HEK293 (cell line): ENCODE results near the gene MGST1.

Experiments used
- CTCF ChIA-PET: fragments of 350-600 bp; formaldehyde crosslinking; extraction: SDS; loops from one replicate; lab custom pipeline; 2021; ENCODE audit warnings: antibody characterized with exemption; lab: Yijun Ruan, JAX
- POLR2A ChIA-PET: fragments of 300-600 bp; formaldehyde crosslinking; extraction: SDS; loops from one replicate; lab custom pipeline; 2020; ENCODE audit warnings: antibody characterized with exemption, inconsistent platforms; lab: Yijun Ruan, JAX
- H3K27ac ChIP-seq: fragments of 200-500 bp; sonication (Bioruptor generic); 2 replicates; pipeline ENCODE4 v1.5.1; 2014; ENCODE audit warnings: low read depth, low read length, control low read depth, inconsistent platforms; ENCODE audit errors: extremely low read depth
- H3K36me3 ChIP-seq, 2 experiments: fragments of 200-500 bp in 1 of 2; sonication (Bioruptor generic) in 1 of 2; 1 replicate in 1 of 2; 2 replicates in 1 of 2; pipeline ENCODE4 v1.5.1; 2014 to 2017; ENCODE audit warnings: inconsistent platforms in 2 of 2, low read length in 2 of 2; ENCODE audit not compliant: control insufficient read depth in 2 of 2, insufficient read depth in 1 of 2
- H3K4me1 ChIP-seq: fragments of 200-500 bp; sonication (Bioruptor generic); 2 replicates; pipeline ENCODE4 v1.5.1; 2014; ENCODE audit warnings: mild to moderate bottlenecking, low read length, inconsistent platforms; ENCODE audit not compliant: control insufficient read depth, insufficient read depth
- H3K4me3 ChIP-seq: 2 replicates; pipeline ENCODE4 v1.5.1; 2011; ENCODE audit warnings: low read depth, mild to moderate bottlenecking, control low read depth, low read length, moderate library complexity
- H3K9me3 ChIP-seq: fragments of 200-500 bp; sonication (Bioruptor generic); 2 replicates; pipeline ENCODE4 v1.5.1; 2014; ENCODE audit warnings: low read depth, low read length, inconsistent platforms; ENCODE audit not compliant: control insufficient read depth, insufficient read depth
- ELK4 ChIP-seq: IDR thresholded peaks from 2 replicates; pipeline ENCODE4 v1.6.1; 2011; ENCODE audit warnings: mild to moderate bottlenecking, low read depth, low read length, borderline replicate concordance
- GLI4 ChIP-seq: fragments of 450-650 bp; formaldehyde crosslinking; IDR thresholded peaks from 2 replicates; pipeline ENCODE4 v1.5.1; 2016; ENCODE audit warnings: missing biosample characterization, missing genetic modification characterization
- HOXD13 ChIP-seq: sonication (generic); formaldehyde crosslinking; IDR thresholded peaks from 2 replicates; pipeline ENCODE4 v1.8.0; 2022; ENCODE audit warnings: missing genetic modification reagents, borderline replicate concordance
- KLF10 ChIP-seq: fragments of 450-650 bp; IDR thresholded peaks from 2 replicates; pipeline ENCODE4 v1.5.1; 2018; ENCODE audit warnings: missing biosample characterization, mild to moderate bottlenecking, missing genetic modification characterization
- PRDM1 ChIP-seq: fragments of 450-650 bp; formaldehyde crosslinking; IDR thresholded peaks from 2 replicates; pipeline ENCODE4; 2016; ENCODE audit warnings: missing biosample characterization, missing genetic modification characterization
- SETDB1 ChIP-seq: IDR thresholded peaks from one replicate; pipeline ENCODE4 v1.6.1; 2017; ENCODE audit warnings: mild to moderate bottlenecking, low read length, moderate library complexity, mixed read lengths; ENCODE audit not compliant: insufficient read length
- ZNF121 ChIP-seq: fragments of 450-650 bp; formaldehyde crosslinking; IDR thresholded peaks from 2 replicates; pipeline ENCODE4 v1.5.1; 2016; ENCODE audit warnings: missing biosample characterization, missing genetic modification characterization
- ZNF133 ChIP-seq: fragments of 450-650 bp; formaldehyde crosslinking; IDR thresholded peaks from 2 replicates; pipeline ENCODE4 v1.5.1; 2016; ENCODE audit warnings: missing biosample characterization, missing genetic modification characterization
- ZNF155 ChIP-seq: fragments of 450-650 bp; formaldehyde crosslinking; IDR thresholded peaks from 2 replicates; pipeline ENCODE4 v1.5.1; 2016; ENCODE audit warnings: missing biosample characterization, missing genetic modification characterization
- ZNF157 ChIP-seq: fragments of 450-650 bp; formaldehyde crosslinking; IDR thresholded peaks from 2 replicates; pipeline ENCODE4 v1.5.1; 2016; ENCODE audit warnings: missing biosample characterization, missing genetic modification characterization
- ZNF248 ChIP-seq: fragments of 450-650 bp; formaldehyde crosslinking; IDR thresholded peaks from 2 replicates; pipeline ENCODE4 v1.5.1; 2017; ENCODE audit warnings: missing biosample characterization, missing genetic modification characterization
- ZNF280D ChIP-seq: fragments of 450-650 bp; formaldehyde crosslinking; IDR thresholded peaks from 2 replicates; pipeline ENCODE4 v1.5.1; 2016; ENCODE audit warnings: missing biosample characterization, missing genetic modification characterization
- ZNF335 ChIP-seq: fragments of 450-650 bp; formaldehyde crosslinking; conservative IDR thresholded peaks from 2 replicates; pipeline ENCODE4 v1.5.1; 2016; ENCODE audit warnings: missing biosample characterization, missing genetic modification characterization
- ZNF362 ChIP-seq: fragments of 450-650 bp; formaldehyde crosslinking; IDR thresholded peaks from 2 replicates; pipeline ENCODE4 v1.5.1; 2016; ENCODE audit warnings: missing biosample characterization, missing genetic modification characterization
- ZNF558 ChIP-seq: fragments of 450-650 bp; formaldehyde crosslinking; IDR thresholded peaks from 2 replicates; pipeline ENCODE4 v1.5.1; 2016; ENCODE audit warnings: missing biosample characterization, missing genetic modification characterization
- ZNF645 ChIP-seq: fragments of 450-650 bp; formaldehyde crosslinking; IDR thresholded peaks from 2 replicates; pipeline ENCODE4; 2016; ENCODE audit warnings: missing biosample characterization, missing genetic modification characterization
- ZNF701 ChIP-seq: fragments of 450-650 bp; formaldehyde crosslinking; IDR thresholded peaks from 2 replicates; pipeline ENCODE4 v1.5.1; 2016; ENCODE audit warnings: missing biosample characterization, missing genetic modification characterization
- ZNF707 ChIP-seq: fragments of 450-650 bp; formaldehyde crosslinking; IDR thresholded peaks from 2 replicates; pipeline ENCODE4 v1.5.1; 2016; ENCODE audit warnings: missing biosample characterization, missing genetic modification characterization
- TF ChIP-seq, protein P1 (sequence below): fragments of 450-650 bp; formaldehyde crosslinking; IDR thresholded peaks from 2 replicates; pipeline ENCODE4 v1.5.1; 2016; ENCODE audit warnings: missing biosample characterization, missing genetic modification characterization
- TF ChIP-seq, protein P2 (sequence below): fragments of 450-650 bp; formaldehyde crosslinking; IDR thresholded peaks from 2 replicates; pipeline ENCODE4 v1.5.1; 2016; ENCODE audit warnings: missing biosample characterization, missing genetic modification characterization, borderline replicate concordance
- TF ChIP-seq, protein P3 (sequence below): fragments of 450-650 bp; formaldehyde crosslinking; IDR thresholded peaks from 2 replicates; pipeline ENCODE4 v1.5.1; 2016; ENCODE audit warnings: missing biosample characterization, missing genetic modification characterization
- TF ChIP-seq, protein P4 (sequence below): fragments of 450-650 bp; formaldehyde crosslinking; IDR thresholded peaks from 2 replicates; pipeline ENCODE4 v1.5.1; 2016; ENCODE audit warnings: missing biosample characterization, missing genetic modification characterization

Gene MGST1

GRCh38 chr12:16324772-16325171, 22.7 kb upstream of the MGST1 start (continued):
- TF ChIP-seq, protein P1, sequence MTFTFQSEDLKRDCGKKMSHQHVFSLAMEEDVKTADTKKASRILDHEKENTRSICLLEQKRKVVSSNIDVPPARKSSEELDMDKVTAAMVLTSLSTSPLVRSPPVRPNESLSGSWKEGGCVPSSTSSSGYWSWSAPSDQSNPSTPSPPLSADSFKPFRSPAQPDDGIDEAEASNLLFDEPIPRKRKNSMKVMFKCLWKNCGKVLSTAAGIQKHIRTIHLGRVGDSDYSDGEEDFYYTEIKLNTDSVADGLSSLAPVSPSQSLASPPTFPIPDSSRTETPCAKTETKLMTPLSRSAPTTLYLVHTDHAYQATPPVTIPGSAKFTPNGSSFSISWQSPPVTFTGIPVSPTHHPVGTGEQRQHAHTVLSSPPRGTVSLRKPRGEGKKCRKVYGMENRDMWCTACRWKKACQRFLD (tag by site-specific recombination), result no peak
- no peak for TF ChIP-seq ZNF362 (tag by site-specific recombination)
- no peak for TF ChIP-seq ZNF335 (tag by site-specific recombination)

DNA sequence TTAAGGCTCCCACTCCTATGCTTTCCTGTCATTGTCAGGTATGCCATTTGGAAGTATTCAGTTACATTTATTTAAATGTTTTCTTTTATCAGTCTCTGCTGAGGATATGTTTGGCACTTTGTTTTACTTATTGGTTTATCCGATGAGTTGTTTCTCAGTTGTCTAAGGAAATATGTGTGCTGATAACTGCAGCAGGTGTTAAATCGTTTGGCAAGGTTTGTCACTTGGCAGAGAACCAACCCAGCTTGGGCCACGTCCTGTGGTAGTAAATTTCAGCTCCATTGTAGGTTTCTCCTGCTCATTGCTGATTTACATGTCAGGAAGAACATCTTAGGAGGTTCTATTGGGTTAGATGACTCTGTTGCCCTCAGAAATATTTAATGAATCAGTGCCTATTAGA, 22.0 kb upstream of the MGST1 start:
- no peaks in the 10 kb centered on the region for H3K36me3 ChIP-seq
- H3K4me1 ChIP-seq, result no peaks in the 10 kb centered on the region
- TF ChIP-seq, protein P2, sequence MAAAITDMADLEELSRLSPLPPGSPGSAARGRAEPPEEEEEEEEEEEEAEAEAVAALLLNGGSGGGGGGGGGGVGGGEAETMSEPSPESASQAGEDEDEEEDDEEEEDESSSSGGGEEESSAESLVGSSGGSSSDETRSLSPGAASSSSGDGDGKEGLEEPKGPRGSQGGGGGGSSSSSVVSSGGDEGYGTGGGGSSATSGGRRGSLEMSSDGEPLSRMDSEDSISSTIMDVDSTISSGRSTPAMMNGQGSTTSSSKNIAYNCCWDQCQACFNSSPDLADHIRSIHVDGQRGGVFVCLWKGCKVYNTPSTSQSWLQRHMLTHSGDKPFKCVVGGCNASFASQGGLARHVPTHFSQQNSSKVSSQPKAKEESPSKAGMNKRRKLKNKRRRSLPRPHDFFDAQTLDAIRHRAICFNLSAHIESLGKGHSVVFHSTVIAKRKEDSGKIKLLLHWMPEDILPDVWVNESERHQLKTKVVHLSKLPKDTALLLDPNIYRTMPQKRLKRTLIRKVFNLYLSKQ, result no peak
- TF ChIP-seq PRDM1 (tag by site-specific recombination), result no peak
- TF ChIP-seq, protein P3, sequence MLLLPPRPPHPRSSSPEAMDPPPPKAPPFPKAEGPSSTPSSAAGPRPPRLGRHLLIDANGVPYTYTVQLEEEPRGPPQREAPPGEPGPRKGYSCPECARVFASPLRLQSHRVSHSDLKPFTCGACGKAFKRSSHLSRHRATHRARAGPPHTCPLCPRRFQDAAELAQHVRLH (tag by site-specific recombination), result no peak
- TF ChIP-seq, protein P4, sequence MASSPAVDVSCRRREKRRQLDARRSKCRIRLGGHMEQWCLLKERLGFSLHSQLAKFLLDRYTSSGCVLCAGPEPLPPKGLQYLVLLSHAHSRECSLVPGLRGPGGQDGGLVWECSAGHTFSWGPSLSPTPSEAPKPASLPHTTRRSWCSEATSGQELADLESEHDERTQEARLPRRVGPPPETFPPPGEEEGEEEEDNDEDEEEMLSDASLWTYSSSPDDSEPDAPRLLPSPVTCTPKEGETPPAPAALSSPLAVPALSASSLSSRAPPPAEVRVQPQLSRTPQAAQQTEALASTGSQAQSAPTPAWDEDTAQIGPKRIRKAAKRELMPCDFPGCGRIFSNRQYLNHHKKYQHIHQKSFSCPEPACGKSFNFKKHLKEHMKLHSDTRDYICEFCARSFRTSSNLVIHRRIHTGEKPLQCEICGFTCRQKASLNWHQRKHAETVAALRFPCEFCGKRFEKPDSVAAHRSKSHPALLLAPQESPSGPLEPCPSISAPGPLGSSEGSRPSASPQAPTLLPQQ (tag by site-specific recombination), result no peak
- no peak for TF ChIP-seq KLF10
- no peak for TF ChIP-seq ZNF362 (tag by site-specific recombination)
- TF ChIP-seq ZNF121 (tag by site-specific recombination), result no peak
- no peak for TF ChIP-seq ZNF707 (tag by site-specific recombination)
- TF ChIP-seq ZNF558 (tag by site-specific recombination), result no peak
- no peak for TF ChIP-seq ELK4
- TF ChIP-seq GLI4 (tag by site-specific recombination), result no peak
- TF ChIP-seq ZNF133 (tag by site-specific recombination), result no peak
- no peak for TF ChIP-seq HOXD13 (CRISPR knock-in tag)
- no peak for TF ChIP-seq ZNF701
- TF ChIP-seq ZNF157, result no peak
- no peak for TF ChIP-seq ZNF645 (tag by site-specific recombination)
- no peak for TF ChIP-seq ZNF248 (tag by site-specific recombination)
- no peak for TF ChIP-seq ZNF155 (tag by site-specific recombination)
- no peak for TF ChIP-seq ZNF280D (tag by site-specific recombination)
- TF ChIP-seq SETDB1, result no peak
- TF ChIP-seq, all 188 proteins: peak for 0
- ChIA-PET CTCF (no interaction called here), POLR2A (no interaction called here)
- Histone ChIP-seq H3K9me3 (no peaks in the 10 kb centered on the region), H3K27ac (no peak overlapping the region), H3K4me3 (no peak overlapping the region)
